LHCN-M2 (cell line): ENCODE results near the gene EBF3. TPM values are rescaled to one million over a fixed set of nuclear protein-coding genes. Genes with fewer than 3 reads are reported as not detected.

ENCODE experiments used
- DNase-seq: peaks from one replicate; pipeline ENCODE4 v3.0.0-alpha.2; 2012; ENCODE audit warnings: low read depth
- total RNA-seq: library from RNA; depleted of rRNA; stranded (reverse); fragments of >200 nt; gene quantifications from 2 replicates; pipeline ENCODE4 v1.2.3, GENCODE V29; 2014

EBF3 gene
- total RNA-seq, 1 experiment from 2014 or later: 45.2 TPM

DNA sequence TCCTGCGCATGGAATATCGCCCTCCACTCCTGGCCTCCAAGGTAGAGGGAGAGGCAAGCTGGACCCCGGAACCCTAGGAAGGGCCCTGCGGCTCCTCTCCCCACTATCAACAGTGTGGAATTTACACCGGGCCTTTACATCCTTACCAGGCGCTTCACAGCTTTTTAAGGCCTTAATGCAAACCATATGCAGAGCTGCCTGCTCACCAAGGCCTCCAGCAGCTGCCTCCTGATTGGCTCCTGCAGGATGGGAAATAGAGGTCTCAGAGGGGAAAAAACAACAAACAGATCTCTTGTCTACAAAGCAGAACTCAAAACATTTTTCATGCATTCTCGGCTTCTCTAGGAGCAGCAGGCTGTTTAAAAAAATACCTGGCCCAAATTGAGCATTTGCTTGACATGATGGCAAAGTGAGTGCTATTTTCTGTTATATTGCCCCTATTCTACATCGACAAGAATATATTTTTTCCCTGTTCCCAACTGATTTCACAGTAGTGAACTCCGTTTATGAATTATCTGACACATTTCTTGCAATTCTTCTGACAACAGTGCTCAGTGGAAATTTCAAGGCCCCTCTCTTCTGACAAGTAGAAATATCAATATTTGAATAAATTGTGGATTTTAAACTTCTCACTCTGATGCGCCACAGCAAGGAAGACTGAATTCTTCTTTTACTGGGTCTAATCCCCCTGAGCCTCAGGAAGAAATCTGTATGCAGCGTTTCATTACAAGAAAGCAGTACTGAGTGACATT lies 51.7 kb downstream of the EBF3 start:
- DNase-seq: no peak

DNA sequence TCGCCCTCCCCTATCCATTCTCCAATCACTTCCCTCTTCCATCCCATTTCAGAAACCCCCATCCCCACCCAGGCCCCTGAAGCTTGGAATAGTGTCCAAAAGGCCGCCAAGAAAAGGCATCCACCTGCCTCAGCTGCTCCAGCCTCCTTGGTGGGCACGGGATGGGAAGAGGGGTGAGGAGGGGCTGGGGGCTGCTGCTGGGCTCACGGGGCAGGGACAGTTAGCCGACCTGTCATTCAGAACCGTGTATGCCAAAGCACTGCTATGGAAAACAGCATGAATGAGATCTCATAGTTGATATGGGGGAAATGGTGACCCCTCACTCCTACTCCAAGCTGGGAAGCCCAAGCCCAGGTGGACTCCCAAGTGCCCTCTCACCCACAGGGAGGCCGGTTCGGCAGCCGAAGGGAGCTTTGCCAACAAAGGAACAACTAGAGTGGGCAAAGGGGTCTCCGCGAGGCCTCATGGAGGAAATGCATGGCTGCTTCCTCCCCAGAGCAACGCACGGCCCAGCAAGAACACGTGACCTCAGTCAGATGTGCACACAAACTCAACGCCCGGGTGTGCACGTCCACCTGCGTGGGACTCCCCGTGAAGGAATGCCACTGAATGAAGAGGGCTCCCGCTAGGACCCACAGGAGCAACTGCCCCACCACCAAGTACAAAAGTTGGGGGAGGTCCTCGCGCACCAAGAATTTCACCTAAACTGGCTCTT lies 52.5 kb downstream of the EBF3 start:
- DNase-seq: no peak

DNA sequence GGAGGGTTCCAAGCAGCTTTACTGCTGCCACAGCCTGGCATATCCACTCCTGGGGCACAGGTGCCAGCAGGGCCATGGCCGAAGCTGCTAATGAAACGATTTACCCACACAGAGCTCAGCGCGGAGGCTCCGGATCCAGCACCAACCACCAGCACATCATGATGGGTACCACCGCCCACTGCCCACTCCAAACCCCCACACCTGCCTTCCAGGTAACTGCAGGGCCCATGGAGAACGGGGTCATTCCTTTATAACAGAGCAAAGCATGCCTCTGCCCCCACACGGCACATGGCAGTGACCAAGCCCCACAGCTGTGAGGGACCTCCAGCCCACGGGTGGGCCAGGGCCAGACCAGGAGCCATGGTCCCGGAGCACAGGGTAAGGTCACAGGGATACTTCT lies 53.2 kb downstream of the EBF3 start:
- no peak for DNase-seq

DNA sequence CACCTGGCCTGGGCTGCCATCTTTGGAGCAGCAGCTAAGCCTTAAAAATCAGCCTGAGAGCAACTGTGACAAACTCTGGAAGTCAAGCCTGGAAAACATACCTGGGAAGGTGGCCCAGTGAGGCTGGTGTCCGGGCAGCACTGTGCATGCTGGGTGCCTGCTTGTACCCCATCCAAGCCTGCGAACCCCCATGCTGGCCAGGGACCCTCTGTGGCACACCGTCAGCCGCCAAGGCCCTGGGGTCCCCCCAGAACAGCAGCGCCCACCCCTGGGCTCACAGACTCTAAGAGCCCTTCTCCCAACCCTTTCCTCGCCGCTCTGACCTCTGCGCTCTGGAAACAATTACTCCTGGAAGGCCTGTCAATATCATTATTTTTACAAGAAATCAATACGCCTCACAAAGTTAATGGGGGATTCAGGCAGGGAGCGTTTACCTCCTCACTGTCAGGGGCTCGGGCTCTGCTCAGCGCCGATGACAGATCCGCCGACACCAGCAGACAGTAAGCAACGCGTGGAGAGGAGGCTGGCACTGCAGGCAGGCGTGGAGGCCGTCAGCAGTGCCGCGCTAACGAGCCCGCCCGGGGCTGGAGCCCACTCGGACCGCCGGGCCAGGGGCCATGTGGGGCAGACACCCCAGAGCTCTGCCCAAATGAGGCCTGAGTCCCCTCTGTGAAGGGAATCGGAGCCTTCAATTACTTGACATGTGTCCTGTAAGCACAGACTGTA lies 54.4 kb downstream of the EBF3 start:
- no peak for DNase-seq

DNA sequence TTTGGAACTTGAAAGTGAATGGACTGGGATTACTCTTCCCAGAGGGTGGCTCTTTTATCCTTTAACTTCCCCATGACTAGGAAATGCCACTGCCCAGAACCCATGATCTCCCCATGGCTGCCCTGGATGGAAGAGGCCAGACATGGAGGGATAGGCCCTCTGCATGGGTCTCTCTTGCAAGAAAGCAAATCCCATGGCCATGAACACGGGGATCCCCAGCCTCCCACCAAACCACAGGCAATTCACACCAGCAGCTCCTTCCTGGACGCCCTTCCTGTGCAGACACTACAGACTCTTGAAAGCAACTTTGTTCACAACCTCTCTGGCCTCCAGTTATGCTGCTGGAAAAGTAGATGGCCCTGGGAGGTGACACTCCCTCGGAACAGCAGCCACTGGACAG lies 55.0 kb downstream of the EBF3 start:
- no peak for DNase-seq

DNA sequence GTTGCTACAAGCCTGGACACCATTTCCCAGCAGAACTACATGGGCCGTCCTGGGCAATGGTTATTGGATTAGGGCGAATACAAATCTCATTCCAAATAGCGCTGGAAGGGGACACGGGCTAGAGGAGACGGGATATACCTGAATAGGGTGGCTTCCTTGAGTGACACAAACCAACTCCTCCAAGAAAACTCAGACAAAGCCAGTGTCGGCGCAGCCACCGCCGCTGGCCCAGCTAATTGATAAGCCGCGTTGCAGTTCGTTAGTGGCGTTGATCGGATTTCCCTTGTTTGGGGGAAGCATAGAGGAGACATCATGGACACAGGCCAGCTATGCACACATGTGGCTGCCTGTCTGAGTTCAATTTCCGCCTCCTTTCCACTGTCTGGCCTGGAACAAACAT lies 55.7 kb downstream of the EBF3 start:
- no peak for DNase-seq

DNA sequence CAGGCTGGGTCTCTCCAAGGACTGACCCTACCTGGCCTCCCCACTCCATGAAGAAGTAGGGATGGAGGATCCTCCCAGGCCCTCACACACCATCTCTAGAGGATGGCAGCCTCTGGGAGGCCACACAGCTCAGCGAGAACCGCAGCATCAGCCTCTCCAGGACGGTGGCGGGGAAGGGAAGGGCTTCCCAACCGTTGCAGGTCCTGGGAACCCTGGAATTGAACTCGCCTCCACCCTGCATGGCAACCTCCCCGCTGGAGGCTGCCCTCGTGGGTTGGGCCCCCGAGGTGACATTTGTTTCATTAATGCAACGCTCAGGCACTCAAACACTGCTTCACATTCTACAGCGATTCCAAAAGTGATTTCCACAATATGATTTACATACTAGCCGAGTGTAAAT lies 58.5 kb downstream of the EBF3 start:
- DNase-seq: no peak

DNA sequence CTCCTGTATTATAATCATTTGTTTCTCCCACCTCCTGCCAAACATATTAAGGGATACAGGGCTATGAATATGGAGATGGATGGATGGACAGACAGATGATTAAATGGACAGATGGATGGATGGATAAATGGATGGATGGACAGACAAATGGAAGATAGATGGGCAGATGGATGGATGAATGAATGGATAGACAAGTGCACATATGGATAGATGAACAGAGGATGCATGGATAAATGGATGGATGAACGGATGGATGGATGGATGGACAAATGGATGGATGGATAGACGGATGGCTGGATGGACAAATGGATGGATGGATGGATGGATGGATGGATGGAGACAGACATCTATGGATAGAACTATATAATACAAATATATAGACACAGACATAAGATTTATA lies 59.8 kb downstream of the EBF3 start:
- DNase-seq: no peak

DNA sequence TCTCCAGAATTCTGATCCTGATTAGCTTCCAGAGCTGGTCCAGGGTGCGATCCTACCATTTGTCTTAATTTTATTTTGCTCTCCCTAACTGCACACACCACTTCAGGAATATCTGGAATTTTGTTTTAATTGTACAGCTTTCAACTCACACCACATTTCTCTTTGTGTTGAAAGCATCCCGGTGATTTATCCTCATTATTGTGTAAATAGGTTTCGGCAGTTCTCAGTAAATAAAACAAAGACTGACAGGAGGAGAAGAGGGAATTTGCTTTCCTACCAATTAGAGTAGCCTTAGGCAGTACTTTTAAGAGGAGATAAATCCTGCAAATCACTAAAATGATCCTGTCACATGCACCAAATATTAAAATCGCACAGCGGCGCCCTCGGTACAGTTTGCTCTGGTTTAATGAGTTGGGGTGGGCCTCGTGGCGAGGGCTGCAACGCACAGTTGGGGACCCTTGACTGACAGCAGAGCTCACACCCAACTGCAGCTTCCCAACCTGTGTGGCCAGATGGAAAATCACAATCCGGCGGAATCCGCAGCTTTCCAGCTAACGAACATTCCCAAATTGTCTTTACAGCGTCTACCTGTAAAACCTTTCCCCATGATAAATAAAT lies 62.6 kb downstream of the EBF3 start:
- DNase-seq: no peak

DNA sequence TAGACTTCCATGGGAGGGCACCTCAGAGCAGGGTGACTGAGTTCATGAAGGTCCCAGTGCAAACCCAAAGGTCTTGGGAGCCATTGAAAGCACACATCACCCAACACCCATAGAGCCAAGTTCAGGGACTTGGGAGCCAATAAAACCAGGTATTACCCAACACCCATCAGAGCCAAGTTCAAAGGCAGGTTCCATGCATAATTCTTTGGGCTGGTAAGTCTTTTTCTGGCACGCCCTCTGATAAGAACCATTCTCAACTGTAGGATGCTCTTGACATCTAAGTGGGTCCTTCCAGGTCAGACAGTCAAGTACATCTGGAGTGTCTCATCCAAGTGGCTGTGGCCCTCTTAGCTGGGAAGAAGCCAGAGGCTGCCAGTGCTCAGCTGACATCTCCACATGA lies 63.2 kb downstream of the EBF3 start:
- DNase-seq: no peak

DNA sequence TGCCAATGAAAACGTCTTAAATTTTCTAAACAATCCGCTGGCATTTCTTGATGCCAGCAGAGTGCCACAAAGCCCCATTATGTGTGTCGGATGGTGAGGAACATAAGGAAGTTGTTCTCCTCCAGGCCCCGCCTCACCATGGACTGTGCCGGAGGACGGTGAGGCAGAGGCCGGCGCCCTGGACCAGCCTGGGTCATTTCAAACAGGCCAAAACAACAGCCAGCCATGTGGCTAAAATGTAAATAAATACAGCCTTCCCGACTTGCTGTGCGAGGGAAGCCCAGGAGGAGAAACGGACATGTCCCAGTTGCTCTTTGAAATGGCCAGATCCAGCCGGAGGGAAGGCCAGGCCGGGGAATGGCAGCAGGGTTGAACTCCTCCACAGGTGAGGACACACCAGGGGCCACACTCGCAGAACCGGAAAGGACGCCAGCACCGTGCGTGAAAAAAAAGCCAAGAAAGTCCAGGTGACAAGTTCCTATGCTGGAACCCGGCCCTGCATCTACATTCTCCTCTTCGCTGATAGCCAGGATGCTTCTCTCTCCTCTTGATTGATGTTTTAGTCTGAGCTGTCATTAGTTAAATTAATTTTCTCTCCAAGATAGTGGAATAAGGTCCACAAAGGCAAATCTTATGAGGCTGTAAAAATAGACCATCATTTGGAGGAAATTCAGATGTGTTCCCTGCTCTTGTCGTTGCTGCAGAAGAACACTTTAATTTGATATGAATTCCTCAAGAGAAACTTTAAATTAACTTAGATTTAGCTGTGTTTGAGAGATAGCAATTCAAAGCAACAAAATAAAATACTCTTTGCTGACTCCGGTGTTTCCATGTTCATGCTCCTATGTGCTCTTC lies 64.6 kb downstream of the EBF3 start:
- no peak for DNase-seq

DNA sequence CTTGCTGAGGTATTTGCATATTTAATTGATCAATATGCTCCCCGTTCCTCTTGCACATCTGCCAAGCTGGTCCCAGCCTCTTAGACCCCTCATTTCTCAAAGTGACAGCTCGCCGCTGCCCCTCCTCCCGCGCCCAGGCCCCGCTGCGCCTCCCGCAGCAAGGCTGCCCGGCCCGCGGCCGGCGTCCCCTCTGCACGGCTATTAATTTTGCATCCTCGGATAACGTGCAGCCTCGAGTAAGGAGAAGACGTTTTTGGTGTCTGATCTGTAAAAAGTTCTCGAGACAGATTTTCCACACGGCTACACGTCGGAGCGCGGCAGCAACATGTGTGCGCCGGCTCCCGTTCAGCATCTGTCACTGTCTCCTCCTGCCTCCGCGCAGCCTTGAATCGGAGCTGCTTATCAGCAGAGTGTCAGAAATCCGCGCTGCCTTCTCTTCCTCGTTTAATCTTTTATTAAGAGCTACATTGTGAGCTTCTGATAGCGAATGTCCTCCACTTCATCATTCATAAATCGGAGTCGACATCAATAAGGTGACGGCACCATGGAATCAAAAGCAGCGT lies 65.3 kb downstream of the EBF3 start:
- DNase-seq: no peak

DNA sequence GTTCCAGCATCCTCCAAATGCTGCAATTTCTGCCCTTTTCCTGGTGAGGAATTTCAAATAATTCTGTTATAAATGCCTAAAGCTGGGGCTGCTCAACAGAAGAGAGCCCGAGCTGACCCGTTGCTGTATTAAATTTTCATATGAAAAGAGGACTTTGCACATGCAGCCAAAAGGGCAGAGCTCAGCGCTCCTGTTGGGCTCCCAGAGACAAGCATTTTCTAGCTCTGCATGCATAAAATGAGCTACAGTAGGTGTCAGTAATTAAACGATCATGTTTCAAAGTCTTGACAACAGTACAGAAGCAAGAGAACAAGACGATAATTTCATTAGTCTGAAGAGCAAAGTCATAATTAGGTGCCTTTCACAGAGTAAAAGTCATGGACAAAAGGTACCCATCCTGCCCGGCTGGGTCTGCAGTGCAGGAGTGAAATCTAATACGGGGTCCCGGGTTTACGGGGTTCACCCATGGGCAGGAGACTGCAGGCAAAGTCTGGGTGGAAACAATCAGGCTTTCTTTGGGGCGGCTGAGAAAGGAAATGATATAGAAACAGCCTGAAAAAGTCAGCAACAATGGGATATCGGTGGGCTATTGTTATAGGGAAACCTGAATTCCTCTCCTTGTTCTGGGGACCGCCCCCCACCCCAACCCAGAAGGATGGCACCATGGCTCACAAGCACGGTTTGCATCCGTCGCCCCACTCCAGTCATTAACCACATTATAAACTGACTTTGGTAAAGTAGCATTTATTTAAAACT lies 66.0 kb downstream of the EBF3 start:
- DNase-seq: no peak

DNA sequence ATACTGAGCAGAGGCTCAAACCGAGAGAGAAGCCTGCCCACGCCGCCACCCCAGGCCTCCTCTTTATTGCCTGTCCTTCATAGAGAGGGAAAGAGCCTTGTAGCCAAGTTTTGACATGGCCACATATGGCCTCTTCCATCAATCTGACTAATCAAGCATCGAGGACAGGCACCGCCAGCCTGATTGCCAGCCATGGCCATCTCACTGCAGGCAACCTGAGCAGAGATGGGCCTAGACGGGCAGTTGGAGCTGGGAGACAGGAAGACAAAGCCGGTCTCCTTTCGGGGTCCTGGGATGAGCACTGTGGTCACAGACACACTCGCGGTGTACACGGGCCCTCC lies 67.2 kb downstream of the EBF3 start:
- DNase-seq: no peak

DNA sequence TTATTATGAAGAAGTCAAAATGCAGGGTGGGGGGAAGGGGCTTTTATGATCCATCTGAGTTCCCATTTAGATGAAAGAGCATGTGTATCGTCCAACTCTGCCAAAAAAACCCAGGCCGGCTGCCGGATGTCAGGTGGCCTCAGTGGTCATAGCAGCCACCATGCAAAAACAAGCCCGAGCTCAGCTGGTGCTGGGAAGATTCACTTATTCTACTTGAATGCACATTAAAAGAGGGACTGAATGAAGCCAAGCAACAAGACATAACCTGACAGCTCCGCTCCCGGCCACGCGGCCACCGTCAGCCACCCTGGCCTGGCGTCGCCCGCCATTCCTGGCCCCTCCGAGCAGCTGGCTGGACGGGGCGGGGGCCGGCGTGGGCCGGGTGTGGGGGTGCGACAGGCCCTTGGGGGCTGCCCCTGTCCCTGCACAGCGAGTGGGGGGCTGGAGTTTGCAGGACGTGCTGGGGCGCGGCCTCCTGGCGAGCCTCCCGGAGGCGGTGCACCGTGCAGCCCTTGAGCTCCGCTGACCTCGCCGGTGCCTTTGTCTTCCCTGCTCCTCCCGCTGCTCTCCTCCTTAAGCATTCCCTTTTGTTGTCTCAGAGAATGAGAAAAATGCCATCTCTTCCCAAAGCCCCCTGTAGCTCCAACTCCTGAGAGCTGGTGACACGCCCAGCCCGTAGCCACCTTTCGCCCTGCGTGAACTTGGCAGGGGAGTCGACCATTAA lies 67.8 kb downstream of the EBF3 start:
- no peak for DNase-seq

DNA sequence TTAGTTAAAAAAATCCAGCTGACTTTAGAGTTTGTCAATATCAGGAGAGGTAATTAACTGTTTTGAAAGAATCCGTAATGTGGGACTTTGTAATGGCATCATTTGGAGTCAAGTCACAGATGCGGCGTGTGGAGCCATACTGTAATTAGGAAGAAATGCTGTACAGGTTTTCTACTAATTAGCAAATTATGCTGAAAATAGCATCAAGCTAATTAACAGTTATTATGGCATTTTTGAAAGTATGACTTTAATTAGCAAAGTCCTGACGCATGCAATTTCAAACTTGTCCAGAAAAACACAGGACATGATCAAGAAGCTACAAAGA lies 68.3 kb downstream of the EBF3 start:
- no peak for DNase-seq

DNA sequence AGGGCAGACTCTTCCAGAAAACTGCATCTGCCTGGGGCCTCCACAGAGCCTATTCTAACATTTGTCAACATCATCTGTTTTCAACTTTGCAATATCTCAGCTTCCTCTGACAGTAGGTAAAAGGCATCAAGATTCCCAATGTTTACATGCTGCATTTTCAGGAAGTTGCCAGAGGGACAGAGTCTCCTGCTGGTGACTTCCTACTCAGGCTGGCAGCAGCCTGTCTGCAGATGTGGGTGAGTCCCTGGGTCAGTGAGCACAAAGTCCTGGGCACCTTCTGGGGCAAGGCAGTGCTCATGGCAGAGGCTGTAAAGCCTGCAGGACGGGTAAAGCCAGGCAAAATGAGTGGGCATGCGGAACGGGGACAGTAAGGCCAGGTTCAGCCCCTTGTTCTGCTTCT lies 69.4 kb downstream of the EBF3 start:
- no peak for DNase-seq

DNA sequence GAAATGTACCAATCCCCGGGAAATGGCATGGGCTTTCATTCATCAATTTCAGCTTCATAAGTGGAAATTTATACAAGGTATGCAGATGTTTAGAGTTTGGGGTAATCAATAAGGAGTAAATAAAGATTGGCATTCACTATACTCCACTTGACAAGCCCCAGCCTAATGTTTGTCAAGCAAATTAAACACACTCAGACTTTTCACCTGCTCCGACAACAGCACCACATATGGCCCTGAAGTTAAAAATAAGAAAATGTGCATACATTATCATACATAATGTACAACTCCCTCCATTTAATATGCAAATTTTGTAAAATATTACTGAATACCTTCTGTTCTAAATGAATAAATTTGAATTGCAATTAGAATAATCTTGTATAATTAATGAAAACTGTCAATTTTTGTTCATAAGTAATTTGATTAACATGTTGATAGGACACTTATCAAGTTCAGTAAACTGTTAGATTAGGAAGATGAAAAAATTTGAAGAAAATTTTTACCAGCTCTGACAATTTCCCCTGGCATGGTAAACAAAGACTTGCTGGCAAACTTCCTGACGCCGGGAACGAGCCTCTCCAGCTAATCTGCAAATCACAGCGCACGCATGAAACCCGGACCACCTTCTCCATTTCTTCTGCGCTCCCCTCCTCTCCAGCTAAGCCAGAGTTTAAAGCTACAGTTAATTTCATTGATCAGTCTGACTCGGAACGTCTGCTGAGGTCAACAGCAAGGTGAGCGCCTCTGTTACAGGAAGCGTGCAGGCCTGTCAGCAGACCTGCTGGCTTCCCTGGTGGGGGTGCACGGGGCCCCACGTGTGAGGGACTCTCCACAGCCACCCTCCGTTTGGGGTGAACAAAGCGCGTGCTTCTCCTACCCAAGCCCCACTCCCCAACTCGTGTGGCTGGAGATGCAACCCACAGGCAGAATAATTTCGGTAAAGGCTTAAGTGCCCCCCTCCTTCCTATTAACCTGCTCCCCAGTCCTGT lies 70.7 kb downstream of the EBF3 start:
- no peak for DNase-seq
